Hypothalamus (tissue), 51 donors: Measurements from ENCODE around the gene FOSL1.

Experiments used
- DNase-seq, 51 donors: peaks; one replicate each; lab custom pipeline; 2025; lab: John Stamatoyannopoulos, UW

FOSL1 gene

DNA sequence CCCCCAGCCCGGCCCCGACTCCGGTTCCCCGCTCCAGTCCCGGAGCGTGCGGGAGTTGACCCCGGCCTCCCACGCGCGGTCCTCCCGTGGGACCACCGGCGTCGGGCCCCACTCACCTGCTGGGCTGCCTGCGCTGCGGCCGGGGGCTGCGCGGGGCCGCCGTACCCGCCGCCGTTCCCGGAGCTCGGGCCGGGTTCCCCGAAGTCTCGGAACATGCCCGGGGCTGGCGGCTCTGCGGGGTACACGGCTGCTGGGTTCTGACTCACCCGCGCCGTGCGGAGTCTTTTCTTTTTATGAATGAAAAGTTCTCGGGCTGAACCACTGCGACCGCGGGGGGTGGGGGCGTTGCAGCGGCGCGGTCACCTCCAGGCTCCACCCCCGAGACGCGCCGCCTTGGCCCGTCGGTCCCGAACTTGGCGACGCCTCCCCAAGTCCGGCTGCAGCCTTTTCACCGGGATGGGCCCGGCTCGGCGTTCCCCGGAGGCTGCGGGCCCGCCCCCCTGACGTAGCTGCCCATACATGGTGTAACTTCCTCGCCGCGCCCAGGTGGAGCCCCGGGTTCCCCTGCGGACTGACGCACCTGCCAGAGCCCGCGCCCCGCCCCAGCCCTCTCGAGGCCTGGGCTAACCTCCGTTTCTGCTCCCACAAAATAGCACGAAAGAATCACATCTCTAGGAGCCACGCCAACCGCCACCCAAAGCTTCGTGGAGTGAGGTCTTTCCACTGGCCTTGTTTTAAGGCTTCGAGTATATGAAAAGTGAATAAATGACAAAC, at the start of gene FOSL1:
Gene FOSL1 (minus strand): TSS at position 264 of the 774 bp plus-strand sequence. CDS start 49 bp downstream, at position 215.
- DNase-seq, result peak in 35 of 51 donors; percentile 6 to 84 (median 53)

DNA sequence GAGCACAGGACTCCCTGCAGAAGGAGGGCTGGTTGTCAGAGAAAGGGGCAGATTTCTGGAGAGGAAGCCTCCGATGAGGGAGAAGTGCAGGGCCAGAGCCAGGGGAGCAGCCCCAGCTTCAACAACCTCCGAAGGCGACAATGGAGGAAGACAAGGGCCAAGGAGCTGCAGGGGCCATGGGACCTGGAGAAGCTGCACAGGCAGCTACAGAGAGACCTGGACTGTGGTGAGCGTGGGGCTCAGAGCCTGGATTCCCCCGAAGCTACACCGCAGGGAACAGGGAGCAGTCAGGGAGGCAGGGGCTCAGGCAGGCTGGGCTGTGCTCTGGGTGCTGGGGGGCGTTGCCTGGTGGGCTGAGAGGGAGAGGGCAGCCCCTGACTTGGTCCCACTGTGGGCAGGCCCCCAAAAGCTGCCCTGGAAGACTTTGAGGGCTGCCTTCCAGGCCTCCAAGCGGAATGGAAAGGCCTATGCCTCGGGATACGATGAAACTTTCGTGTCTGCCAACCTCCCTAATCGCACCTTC, 47.5 kb upstream of the FOSL1 start:
- no peak for DNase-seq

DNA sequence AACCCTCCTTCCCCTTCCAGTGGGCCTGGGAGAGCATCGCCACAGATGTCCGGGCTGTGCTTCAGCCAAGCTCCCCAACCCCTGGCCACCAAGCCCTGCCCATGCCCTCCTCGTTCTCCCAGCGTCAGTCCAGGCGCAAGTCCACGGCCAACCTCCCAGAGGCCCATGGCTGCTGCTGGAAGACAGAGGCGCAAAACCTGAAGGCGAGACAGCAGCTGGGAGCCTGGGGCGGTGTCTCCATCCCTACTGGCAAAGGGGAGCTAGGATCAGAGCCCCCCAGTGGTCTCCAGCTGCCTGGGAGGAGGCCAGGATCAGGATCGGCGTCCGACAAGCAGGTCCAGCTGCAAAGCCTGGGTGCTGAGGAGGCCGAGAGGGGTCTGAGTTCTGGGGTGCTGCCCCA, 46.9 kb upstream of the FOSL1 start:
- DNase-seq, result no peak

DNA sequence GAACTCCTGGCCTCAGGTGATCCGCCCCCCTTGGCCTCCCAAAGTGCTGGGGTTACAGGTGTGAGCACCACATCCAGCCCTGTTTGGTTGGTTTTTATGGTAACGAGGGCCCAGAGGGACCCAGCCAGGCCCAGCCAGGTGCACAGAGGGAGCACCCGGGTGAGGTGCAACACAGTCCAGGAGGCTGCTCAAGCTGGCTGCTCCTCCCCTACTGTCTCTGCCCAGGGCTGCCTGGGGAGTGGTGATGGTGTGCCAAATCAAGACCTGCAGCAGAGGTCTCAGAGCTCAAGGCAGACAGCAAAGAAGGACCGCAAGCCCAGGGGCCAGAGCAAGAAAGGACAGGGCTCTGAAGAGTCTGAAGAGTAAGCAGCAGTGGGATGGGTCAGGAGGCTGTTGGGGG, 46.5 kb upstream of the FOSL1 start:
- DNase-seq, result no peak

DNA sequence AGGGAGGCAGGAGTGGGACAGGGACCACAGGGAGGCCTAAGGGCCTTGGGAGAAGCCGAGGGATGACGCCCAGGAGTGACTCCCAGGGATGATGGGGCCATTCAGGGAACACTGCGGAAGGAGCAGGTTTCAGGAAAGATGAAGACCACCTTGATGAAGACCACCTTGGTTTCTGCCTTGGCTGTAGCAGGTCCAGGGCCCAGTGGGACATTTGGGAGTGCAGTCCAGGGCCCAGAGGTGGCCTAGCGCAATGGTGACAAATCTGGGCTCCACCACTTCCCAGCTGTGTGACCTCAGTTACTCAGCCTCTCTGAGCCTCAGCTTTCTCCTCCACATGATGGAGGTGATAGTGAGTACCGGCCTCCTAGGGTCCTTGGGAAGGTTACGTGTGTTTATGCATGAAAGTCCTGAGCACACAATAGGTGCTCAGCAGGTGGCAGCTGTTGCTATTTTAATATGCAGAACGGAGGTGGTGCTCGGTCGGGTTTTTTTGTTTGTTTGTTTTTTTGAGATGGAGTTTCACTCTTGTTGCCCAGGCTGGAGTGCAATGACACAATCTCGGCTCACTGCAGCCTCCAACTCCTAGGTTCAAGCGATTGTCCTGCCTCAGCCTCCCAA, 45.9 kb upstream of the FOSL1 start:
- no peak for DNase-seq

DNA sequence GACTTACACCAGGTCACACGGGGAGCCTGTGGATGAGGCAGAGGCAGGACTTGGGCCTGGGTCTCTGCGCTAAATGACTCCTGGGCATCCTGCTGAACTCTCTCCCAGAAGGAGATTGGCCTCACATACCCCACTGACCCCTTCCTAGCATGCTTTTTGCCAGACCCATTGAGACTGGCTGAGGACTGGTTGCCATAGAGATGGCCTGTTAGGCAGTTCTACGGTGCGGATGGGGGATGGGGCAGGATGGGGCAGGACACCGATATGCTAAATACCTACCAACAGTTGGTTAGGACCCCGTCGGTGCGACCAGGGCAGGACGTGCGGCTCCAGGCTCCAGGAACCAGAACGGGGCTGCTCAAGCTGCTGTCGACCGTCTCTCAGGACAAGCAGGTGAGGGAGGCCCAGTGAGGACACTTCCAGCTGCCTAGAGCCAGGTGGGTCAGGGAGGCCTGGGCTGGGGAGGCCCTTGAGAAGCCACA, 45.3 kb upstream of the FOSL1 start, which contains the start of gene TSGA10IP:
Gene TSGA10IP (plus strand): TSS at position 51 of the 482 bp plus-strand sequence. CDS start 196 bp downstream, at position 247.
- peak in 1 of 51 donors; percentile 10 for DNase-seq

DNA sequence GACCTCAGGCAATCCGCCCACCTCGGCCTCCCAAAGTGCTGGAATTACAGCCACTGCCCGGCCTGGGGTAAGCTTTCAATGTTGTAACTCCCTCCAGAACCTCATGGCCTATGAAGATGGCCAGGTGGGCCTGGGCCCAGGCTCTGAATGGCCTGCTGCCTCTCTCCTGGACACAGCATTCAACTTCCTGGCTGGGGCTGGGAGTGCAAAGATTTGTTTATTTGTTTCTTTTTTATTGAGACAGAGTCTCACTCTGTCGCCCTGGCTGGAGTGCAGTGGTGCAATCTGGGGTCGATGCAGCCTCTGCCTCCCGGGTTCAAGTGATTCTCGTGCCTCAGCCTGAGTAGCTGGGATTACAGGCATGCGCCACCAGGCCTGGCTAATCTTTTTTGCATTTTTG, 44.6 kb upstream of the FOSL1 start:
- DNase-seq, result no peak

DNA sequence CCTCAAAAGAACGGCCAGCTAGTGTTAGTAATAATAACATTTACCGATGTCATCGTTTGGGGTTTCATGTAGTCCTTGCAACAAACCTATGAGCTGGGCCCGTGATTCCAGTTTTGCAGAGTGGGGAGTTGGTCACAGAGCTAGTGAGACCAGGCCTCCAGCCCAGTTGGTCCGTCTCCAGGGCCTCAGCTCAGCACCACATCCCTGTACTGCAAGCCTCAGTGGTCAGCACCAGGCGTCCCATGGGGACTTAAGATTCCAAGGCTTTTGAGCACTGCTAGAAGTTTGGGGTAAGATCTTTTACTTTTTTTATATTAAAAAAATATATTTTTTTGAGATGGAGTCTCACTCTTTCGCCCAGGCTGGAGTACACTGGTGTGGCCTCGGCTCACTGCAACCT, 44.0 kb upstream of the FOSL1 start:
- DNase-seq, result no peak

DNA sequence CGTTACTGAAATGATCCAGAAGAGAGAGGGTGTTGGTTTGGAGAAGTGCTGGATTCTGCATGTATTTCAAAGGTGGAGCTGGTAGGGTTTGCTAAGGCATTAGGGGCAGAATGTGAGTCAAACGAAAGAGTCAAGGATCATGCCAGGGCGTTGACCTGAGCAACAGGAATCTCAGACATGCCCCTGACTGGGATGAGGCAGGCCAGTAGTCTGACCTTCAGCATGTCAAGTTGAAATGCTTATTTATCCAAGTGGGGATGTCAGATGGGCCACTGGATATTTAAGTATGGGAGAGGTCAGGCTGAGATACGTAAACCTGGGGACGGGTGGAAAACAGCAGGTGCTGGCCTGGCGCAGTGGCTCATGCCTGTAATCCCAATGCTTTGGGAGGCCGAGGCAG, 42.3 kb upstream of the FOSL1 start:
- no peak for DNase-seq

DNA sequence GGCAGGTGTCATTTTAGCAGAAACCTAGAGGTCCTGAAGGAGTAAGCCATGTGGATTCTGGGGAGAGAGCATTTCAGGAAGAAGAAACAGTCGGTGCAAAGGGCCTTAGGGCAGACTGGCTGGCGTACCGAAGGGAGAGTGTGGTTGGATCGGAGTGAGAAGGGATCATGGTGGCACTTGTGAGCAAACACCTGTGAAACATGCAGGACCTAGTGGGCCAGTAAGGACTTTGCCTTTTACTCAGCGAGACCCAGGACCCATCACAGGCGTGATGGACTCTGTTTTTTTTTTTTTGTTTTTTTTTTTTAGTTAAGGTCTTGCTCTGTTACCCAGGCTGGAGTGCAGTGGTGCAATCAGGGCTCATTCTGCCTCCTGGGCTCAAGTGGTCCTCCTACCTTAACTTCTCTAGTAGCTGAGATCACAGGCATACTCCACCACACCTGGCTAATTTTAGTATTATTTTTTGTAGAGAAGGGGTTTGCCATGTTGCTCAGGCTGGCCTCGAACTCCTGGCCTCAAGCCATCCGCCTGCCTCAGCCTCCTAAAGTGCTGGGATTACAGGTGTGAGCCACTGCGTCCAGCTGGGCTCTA, 41.6 kb upstream of the FOSL1 start:
- no peak for DNase-seq

DNA sequence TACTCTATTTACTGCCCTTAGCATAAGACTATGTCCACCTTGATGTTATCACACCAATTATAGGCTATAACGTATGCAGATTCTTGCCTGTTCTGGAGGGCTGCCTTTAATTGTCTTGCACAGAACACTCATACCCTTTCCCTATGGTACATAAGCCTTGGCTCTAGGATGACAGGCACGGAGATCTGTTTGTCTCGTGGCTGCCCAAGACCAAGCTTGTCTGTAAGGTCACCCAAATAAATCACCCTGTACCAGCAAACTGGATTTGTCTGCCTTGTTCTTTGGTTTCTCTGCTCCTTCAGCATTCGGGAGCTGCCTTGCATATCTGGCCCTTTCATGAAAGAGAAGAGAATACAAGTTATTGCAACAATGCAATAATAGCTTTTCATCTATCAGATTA, 37.6 kb upstream of the FOSL1 start:
- DNase-seq, result no peak

DNA sequence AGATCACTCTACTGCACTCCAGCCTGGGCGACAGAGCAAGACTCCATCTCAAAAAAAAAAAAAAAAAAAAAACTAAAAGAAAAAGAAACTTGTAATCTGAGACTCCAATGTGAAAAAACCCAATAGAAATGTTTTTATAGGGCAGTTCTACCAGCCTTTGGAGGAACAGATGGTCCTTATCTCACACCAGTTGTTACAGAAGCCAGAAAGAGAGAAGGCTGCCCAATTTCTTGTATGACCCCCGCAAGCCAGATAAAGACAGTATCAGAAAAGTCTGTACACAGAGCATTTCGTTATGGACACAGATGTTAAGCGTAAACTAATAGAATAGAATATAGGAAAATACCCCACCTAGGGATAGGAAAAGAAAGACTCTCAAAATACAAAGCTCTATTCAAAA, 33.8 kb upstream of the FOSL1 start:
- DNase-seq, result no peak

DNA sequence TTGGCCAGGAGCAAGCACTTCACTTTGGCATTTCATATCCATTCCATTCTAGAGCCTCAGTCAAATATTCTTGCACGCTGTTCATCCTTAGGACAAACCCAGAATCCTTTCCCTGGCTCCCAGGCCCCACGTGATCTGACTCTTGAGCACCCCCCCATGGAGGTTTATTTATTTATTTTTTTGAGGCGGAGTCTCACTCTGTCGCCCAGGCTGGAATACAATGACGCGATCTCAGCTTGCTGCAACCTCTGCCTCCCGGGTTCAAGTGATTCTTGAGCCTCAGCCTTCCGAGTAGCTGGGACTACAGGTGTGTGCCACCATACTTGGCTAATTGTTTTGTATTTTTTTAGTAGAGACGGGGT, 32.4 kb upstream of the FOSL1 start:
- no peak for DNase-seq

DNA sequence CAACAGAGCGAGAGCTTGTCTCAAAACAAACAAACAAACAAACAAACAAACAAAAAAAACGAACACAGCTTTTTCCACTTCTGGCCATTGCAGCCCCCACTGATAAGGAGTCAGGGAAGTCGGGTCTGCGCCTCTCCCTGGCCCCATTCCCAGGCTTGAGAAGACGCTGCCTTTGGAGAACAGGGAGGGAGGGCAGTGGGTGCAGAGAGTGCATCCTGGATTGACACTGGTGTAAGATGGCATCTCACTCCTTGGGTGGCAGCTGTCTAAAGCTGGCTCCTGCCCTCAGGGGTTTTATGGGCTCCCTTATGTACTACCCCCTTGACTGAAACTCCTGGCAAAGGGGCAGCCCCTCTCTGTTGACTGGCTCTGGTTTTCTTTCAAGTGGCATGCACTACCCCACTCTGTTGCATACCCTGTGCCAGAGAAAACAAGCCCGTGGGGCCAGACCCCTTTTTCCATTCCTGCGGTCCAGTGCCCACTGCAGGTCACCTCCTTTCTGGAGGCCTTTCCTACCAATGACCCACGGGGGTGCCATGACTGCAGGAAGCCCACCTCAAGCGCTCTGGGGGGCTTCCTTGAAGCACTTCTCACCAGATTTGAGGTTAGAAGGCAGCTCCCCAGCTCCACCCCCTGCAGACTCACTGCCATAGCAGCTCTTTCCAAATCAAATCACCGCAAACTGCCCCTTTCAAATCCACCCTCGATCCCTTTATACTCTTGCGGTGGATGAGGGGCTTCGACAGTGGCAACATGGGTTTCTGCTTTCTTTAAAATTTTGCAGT, 31.8 kb upstream of the FOSL1 start:
- DNase-seq, result no peak

DNA sequence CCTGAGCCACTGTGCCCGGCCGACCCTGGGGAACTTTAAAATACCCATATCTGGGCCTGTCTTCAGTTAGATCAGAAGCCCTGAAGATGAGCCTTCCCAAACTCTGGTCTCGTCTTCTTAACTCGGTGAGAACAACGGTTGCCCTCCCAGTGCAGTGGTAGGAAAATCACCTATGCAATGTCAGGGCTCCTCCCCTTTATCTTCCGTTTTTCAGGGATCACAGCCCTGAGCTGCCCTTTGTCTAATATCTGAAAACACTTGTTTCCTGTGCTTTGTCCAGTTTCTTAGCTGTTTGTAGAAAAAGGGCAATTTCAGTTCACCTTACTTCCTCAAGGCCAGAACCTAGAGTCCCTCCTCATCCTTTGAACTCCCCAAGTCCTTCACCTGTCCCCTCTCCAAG, 28.5 kb upstream of the FOSL1 start:
- no peak for DNase-seq

DNA sequence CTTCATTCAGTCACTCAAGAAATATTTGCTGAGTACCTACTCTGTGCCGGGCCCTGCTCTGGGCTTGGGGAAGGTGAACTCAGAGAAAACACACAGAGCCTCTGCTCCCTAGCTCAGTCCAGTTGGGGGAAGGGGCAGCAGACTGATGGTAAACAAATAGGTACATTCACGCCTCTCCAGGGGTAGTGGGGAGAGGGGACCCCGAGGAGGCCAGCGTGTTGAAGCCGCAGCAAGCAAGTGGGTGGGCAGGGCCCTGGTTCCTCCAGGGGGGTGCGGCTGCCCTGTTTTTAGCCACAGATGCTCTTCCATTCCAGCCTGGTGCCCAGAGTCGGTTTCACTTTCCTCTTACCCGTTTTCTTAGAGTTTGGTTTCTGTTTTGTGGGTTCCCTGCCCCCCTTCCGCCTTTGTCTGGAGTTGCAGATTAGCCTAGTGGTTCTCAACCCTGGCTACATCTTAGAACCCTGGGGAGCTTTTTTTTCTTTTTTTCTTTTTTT, 27.8 kb upstream of the FOSL1 start:
- DNase-seq, result peak in 3 of 51 donors; percentile 7 to 31 (median 14)

DNA sequence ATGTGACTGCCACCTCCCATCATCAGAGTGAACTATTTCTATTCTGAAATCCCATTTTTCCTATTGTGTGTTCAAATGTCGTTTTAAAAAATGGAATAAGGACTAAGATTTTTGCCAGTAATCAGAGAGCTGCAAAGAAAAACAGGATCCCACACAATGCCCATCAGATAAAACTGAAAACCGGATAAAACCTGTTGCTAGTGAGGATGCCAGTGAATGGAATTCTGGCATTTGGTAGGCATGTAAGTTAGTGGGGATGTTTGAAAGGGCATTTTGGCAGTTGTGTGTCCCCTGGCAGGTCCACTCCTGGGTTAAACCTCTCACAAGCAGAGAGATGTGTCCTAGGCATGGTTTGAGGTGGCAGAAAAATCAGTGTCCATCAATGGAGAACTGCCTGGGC, 25.2 kb upstream of the FOSL1 start:
- DNase-seq, result no peak

DNA sequence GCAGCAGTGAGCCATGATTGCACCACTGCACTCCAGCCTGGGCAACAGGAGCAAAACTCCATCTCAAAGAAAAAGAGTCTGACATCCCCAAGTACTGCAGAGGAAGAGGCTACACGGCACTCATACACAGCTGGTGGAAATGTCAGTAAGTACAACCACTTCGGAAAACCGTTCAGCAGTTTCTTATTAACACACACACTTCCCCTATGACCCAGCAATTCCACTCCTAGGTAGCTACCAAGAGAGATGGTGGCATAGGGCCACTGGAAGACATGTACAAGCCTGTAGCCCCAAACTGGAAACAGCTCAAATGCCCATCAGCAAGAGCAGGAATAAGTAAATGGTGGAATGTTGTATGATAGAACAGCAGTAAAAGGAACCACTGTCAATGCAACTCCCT, 22.4 kb upstream of the FOSL1 start:
- no peak for DNase-seq

DNA sequence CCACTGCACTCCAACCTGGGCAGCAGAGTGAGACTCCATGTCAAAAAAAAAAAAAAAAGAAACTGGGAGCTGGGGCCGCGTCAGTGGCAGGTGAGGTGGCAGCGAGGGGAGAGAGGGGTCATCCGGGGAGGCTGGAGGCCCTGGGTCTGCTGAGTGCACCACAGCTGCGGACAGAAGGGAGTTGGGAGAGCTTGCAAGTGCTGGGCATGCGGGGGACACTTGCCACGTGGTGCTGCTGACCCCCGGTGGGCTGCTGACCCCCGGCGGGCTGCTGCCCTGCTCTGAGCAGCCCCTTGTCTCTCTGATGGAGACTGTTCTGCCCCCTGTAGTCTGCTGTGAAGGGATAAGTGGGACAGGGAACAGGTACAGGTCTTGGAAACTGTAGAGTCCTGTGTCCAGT, 21.7 kb upstream of the FOSL1 start:
- no peak for DNase-seq

DNA sequence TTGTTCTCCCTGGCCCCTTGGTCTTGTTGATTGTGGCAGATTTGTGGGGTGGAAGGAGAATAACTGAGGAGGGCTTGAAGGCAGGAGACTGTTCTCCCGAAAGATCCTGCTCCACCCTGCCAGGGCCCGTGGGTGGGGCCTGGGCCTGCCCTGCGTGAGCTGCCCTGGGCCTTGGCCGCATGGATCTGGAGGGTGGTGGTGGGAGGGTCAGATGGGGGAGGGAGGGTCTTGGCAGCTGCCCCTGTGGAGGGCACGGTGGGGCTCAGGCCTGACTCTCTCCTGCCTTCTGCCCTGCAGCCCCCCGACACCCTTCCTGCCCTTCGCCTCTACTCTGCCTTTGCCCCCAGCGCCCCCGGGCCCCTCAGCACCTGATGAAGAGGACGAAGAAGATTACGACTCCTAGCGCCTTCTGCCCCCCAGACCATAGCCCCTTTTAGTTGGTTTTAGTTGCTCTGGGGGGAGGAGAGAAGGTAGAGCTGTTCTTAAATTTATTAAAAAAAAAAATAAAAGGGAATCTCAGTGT, 20.9 kb upstream of the FOSL1 start:
- no peak for DNase-seq
